Measurements from ENCODE around the gene KLHL42. TPM values are rescaled to one million over a fixed set of nuclear protein-coding genes. Genes with fewer than 3 reads are reported as not detected.
A peak's percentile ranks its signal among the peaks of the same experiment; 100 is the strongest.

The KLHL42 gene
- total RNA-seq, 1 donor from 2014 or later, result 31.9 TPM

- H3K27me3 Mint-ChIP-seq (ENCODE audit: low read depth), result no peaks in the 10 kb centered on the region
- DNase-seq (ENCODE audit: low spot score), result no peak
- H3K4me1 Mint-ChIP-seq (ENCODE audit: low read depth), result peaks cover 7% of the 10 kb centered on the region
- TF ChIP-seq CTCF (IDR thresholded peaks at IDR 0.05), result no peak
- no peak overlapping the region for H3K4me3 Mint-ChIP-seq (ENCODE audit: unreplicated experiment)
- no peak overlapping the region for H3K27ac Mint-ChIP-seq (ENCODE audit: unreplicated experiment)
- H3K36me3 Mint-ChIP-seq (ENCODE audit: low read depth), result no peaks in the 10 kb centered on the region
- no peaks in the 10 kb centered on the region for H3K9me3 Mint-ChIP-seq (ENCODE audit: low read depth)
Measured at GRCh38 chr12:27772328-27773049, 7.5 kb upstream of the KLHL42 start.

DNA sequence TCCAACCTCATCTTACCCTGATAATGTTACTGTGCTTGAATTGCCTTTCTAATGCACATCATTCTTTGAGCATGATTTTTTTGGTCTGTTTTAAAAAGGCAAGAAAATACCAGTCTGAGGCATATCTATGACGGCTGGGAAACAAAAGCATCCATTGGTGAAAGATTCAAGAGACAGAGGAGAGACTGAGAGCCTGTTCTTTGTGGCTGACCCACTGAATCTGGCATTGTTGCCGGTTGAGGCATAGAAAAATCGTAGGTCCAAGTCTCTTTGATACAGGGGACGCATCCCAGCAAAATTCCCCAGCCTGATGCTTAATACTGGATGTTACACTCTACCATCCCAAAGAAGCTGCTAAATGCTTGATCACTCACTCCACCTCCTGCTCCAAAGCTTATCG lies 2.9 kb upstream of the KLHL42 start:
- Mint-ChIP-seq H3K27ac (ENCODE audit: unreplicated experiment) (no peak overlapping the region), H3K27me3 (ENCODE audit: low read depth) (no peaks in the 10 kb centered on the region), H3K36me3 (ENCODE audit: low read depth) (peaks cover 3% of the 10 kb centered on the region), H3K4me3 (ENCODE audit: unreplicated experiment) (no peak overlapping the region), H3K9me3 (ENCODE audit: low read depth) (no peaks in the 10 kb centered on the region), H3K4me1 (ENCODE audit: low read depth) (peaks cover 19% of the 10 kb centered on the region)
- DNase-seq (ENCODE audit: low spot score), result no peak
- TF ChIP-seq CTCF (IDR thresholded peaks at IDR 0.05), result no peak

- no peak overlapping the region for H3K4me3 Mint-ChIP-seq (ENCODE audit: unreplicated experiment)
- no peaks in the 10 kb centered on the region for H3K27me3 Mint-ChIP-seq (ENCODE audit: low read depth)
- H3K36me3 Mint-ChIP-seq (ENCODE audit: low read depth), result peaks cover 3% of the 10 kb centered on the region
- no peak for DNase-seq (ENCODE audit: low spot score)
- peaks cover 28% of the 10 kb centered on the region for H3K4me1 Mint-ChIP-seq (ENCODE audit: low read depth)
- TF ChIP-seq CTCF (IDR thresholded peaks at IDR 0.05), result no peak
- H3K27ac Mint-ChIP-seq (ENCODE audit: unreplicated experiment), result no peak overlapping the region
- H3K9me3 Mint-ChIP-seq (ENCODE audit: low read depth), result no peaks in the 10 kb centered on the region
Measured at GRCh38 chr12:27778206-27778605, 1.8 kb upstream of the KLHL42 start.

DNA sequence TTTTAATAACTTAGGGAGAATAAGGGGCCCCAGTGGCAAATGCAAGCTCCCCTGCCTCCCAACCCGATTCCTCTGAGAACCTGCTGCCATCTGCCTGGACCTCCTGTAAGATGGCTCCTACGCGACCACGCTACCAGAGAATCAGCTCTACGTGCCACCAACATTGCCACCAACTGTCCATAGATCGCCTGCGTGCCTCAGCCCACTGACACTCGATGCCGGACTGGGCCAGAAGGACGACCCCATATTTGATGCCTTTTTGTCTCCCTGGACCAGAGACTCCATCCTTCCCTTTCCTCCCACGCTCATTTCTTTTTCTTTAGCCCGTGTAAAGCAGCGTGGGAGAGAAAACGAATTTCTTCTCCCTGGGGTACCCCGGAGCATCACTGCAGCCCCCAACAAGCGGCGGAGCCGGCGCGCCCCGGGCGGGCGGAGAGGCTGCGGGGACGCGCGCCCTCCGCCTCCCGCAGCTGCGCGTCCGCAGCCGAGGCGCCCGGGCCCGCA lies 565 bp upstream of the KLHL42 start:
- Mint-ChIP-seq H3K27me3 (ENCODE audit: low read depth) (no peaks in the 10 kb centered on the region), H3K9me3 (ENCODE audit: low read depth) (no peaks in the 10 kb centered on the region), H3K4me3 (ENCODE audit: unreplicated experiment) (peak overlapping the region; percentile 86), H3K4me1 (ENCODE audit: low read depth) (peaks cover 29% of the 10 kb centered on the region), H3K27ac (ENCODE audit: unreplicated experiment) (peak overlapping the region; percentile 93), H3K36me3 (ENCODE audit: low read depth) (peaks cover 3% of the 10 kb centered on the region)
- no peak for DNase-seq (ENCODE audit: low spot score)
- no peak for TF ChIP-seq CTCF (IDR thresholded peaks at IDR 0.05)

DNA sequence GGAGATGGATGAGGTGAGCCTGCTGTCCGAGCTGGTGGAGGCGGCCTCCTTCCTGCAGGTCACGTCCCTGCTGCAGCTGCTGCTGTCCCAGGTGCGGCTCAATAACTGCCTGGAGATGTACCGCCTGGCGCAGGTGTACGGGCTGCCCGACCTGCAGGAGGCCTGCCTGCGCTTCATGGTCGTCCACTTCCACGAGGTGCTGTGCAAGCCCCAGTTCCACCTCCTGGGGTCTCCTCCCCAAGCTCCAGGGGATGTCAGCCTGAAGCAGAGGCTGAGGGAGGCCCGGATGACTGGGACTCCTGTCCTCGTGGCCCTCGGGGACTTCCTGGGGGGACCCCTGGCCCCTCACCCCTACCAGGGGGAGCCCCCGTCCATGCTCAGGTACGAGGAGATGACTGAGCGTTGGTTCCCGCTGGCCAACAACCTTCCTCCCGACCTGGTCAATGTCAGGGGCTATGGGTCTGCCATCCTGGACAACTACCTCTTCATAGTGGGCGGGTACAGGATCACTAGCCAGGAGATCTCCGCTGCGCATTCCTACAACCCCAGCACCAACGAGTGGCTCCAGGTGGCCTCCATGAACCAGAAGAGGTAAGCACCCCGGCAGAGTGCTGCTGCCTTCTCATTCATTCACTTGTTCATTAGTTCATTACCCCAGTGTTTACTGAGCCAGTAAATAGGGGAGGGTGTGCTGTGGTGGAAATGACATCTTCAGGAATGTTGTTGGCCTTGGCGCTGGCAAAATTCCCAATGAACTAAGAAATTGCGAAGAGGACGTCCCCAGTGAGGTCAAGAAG lies 777 bp downstream of the KLHL42 start:
- no peaks in the 10 kb centered on the region for H3K27me3 Mint-ChIP-seq (ENCODE audit: low read depth)
- DNase-seq (ENCODE audit: low spot score), result no peak
- peak overlapping the region; percentile 74 for H3K4me3 Mint-ChIP-seq (ENCODE audit: unreplicated experiment)

More for the DNA sequence above, 777 bp downstream of the KLHL42 start:
- Mint-ChIP-seq H3K9me3 (ENCODE audit: low read depth) (no peaks in the 10 kb centered on the region), H3K27ac (ENCODE audit: unreplicated experiment) (peak overlapping the region; percentile 74), H3K36me3 (ENCODE audit: low read depth) (peaks cover 5% of the 10 kb centered on the region), H3K4me1 (ENCODE audit: low read depth) (peaks cover 38% of the 10 kb centered on the region)
- TF ChIP-seq CTCF (IDR thresholded peaks at IDR 0.05), result no peak

Measured in chondrocyte (in vitro differentiated cells).